Purkinje cell (primary cell): Measurements from ENCODE around the gene TMEM132E. TPM values are rescaled to one million over a fixed set of nuclear protein-coding genes. Genes with fewer than 3 reads are reported as not detected.

Source experiments
- polyA plus RNA-seq: library from polyadenylated mRNA; unstranded; fragments of >200 nt; fragmentation: Nextera tagmentation; gene quantifications from 2 replicates; pipeline ENCODE4 v1.2.1, GENCODE V29; 2014

Gene TMEM132E
- not detected in 2 replicates for polyA plus RNA-seq

DNA sequence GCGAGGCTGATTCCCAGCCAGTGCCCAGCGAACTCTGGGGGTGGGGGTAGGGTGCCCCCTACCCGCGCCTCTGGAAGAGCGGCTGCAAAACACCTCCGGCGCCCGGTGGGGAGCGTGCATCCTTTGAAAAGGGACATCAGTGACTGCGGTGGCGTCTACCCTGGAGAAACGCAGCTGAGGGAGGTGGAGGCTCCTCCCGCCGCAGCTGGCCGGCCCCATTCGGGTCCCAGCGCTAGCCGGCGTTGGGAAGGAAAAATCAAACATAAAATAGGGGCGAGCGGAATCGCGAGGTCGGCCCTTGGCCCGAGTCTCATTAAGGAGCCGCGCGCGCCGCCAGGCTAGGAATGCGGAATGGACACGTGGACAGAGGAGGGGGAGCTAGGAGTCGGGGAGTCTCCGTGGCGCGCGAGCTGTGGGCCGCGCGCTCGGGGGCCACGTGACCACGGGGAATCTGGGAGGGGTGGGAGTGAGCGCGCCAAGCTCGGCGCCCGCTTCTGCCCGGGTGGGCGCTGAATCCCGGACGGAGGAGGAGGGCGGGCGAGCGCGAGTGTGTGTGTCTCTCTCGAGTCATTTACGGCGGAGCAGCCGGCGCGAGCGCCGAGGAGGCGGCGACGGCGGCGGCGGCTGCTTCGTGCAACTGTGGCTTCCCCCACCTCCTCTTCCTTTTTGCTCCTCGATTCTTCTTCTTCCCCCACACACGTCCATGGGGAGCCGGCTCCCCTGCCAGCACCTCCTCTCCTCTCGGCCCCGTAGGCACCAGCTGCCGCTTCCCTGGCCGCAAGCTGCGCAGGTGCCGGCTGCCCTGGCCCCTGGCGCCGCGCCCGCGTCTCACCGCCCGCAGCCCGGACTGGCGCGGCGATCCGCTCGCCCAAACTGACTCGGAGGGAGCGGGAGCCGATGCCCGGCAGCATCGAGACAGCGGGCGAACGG is at the start of gene TMEM132E:
TMEM132E (plus strand) TSS at position 566 of the 930 bp plus-strand sequence. CDS start 1,495 bp downstream, outside the sequence.

Other genes starting within 250 kb of the TMEM132E start
- not detected in 2 replicates for gene CCL13, start 223.1 kb upstream of the TMEM132E start, polyA plus RNA-seq
- gene CCL1, start 216.3 kb upstream of the TMEM132E start, polyA plus RNA-seq: not detected in 2 replicates